ENCODE data around the gene ADAMTS1. TPM values are rescaled to one million over a fixed set of nuclear protein-coding genes. Genes with fewer than 3 reads are reported as not detected.

Gene ADAMTS1
- total RNA-seq, 4 donors from 2014 or later: 23.7 to 43.8 (median 33.1) TPM

DNA sequence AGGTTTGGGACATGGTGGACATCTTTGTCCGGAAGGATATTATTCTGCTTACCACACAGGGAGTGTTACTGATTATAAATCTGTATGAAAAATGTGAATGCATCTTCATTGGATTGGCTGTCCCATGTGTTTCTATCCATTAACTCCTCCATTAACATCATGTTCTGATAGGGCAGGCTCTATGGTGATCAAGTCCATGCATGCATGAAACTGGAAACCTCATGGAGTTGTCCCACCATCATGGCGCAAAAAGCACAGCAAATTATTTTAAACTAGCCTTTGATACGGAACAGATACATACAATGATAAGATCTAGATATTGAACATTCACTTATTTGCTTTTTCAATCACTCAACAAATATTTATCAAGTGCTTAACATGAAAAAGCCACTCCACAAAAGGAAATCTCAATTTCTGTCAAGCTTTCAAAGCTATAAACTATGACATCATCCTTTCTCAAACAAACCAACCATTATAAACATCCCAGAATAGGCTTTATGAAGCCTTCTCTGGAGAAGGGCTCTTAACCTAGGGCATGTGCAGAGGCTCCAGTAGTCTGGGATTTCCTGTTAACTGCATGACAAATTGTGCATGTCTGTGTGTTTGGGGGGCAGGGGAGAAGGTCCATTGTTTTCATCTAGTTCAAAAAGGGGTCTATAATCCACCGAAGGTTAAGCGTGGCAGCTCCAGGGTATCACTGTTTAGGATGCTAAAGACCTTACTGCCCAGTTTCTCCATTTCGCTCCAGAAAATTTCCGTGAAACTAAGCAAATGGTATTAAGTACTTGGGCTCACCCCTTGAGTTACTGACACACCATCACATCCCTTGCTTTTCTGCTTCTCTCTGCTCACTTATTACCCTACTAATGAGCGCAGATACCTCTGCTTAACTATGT, 46.1 kb downstream of the ADAMTS1 start:
- H3K36me3 ChIP-seq: no peaks in the 10 kb centered on the region
- intact Hi-C loops (cut with DNase I; ENCODE audit: low total_unique reads): no loop called here
- H3K4me1 ChIP-seq: peaks cover 12 to 25% of the 10 kb centered on the region in 2 donors
- no peaks in the 10 kb centered on the region for H3K9me3 ChIP-seq
- no peak for ATAC-seq
- in situ Hi-C loops (cut with MboI; ENCODE audit: low sequenced_read_pairs in 4 of 4): no loop called here
- no peak overlapping the region for H3K4me3 ChIP-seq
- no peak for DNase-seq
- peak overlapping the region in 3 of 4 donors; percentile 65 to 77 (median 73) for H3K27ac ChIP-seq
- TF ChIP-seq, protein P1, sequence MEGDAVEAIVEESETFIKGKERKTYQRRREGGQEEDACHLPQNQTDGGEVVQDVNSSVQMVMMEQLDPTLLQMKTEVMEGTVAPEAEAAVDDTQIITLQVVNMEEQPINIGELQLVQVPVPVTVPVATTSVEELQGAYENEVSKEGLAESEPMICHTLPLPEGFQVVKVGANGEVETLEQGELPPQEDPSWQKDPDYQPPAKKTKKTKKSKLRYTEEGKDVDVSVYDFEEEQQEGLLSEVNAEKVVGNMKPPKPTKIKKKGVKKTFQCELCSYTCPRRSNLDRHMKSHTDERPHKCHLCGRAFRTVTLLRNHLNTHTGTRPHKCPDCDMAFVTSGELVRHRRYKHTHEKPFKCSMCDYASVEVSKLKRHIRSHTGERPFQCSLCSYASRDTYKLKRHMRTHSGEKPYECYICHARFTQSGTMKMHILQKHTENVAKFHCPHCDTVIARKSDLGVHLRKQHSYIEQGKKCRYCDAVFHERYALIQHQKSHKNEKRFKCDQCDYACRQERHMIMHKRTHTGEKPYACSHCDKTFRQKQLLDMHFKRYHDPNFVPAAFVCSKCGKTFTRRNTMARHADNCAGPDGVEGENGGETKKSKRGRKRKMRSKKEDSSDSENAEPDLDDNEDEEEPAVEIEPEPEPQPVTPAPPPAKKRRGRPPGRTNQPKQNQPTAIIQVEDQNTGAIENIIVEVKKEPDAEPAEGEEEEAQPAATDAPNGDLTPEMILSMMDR (IDR thresholded peaks at IDR 0.05 in 4 of 5, conservative IDR thresholded peaks at IDR 0.05 in 1 of 5): no peak
- no peak for TF ChIP-seq POLR2A (IDR thresholded peaks at IDR 0.05)
- H3K27me3 ChIP-seq: no peaks in the 10 kb centered on the region

DNA sequence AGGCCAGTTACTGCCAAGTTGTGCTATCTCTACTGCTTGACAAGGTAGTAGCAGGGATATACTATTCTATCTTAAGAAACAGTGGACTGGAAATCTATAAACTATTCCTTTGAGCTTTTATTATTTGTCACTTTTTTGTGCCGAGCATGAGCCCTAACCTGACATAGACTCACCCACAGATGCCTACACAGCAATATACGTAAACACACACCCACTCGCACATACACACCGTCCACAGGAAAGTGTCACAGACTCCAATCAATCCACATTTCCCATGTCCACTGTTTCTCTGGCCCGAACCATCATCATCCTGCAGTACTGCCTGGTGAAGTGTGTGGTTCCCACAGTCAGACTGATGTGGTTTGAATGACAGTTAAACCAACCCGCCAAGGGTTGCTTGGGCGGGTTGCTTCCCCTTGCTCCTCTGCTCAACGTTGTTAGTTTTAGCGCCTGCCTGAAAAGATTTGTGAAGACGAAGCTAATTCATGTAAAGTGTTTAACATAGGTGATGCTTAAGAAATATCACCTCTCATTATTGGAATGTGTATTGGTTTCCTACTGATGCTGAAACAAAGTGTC, 47.2 kb downstream of the ADAMTS1 start:
- Histone ChIP-seq H3K27ac (peak overlapping the region in 1 of 4 donors; percentile 9), H3K4me3 (no peak overlapping the region), H3K36me3 (no peaks in the 10 kb centered on the region), H3K9me3 (no peaks in the 10 kb centered on the region), H3K27me3 (no peaks in the 10 kb centered on the region), H3K4me1 (peaks cover 7 to 22% of the 10 kb centered on the region in 2 donors)
- DNase-seq: no peak
- intact Hi-C loops (cut with DNase I; ENCODE audit: low total_unique reads) (no loop called here), in situ Hi-C loops (cut with MboI; ENCODE audit: low sequenced_read_pairs in 4 of 4) (no loop called here)
- TF ChIP-seq, protein P1 (IDR thresholded peaks at IDR 0.05 in 4 of 5, conservative IDR thresholded peaks at IDR 0.05 in 1 of 5): no peak
- no peak for TF ChIP-seq POLR2A (IDR thresholded peaks at IDR 0.05)
- no peak for ATAC-seq

DNA sequence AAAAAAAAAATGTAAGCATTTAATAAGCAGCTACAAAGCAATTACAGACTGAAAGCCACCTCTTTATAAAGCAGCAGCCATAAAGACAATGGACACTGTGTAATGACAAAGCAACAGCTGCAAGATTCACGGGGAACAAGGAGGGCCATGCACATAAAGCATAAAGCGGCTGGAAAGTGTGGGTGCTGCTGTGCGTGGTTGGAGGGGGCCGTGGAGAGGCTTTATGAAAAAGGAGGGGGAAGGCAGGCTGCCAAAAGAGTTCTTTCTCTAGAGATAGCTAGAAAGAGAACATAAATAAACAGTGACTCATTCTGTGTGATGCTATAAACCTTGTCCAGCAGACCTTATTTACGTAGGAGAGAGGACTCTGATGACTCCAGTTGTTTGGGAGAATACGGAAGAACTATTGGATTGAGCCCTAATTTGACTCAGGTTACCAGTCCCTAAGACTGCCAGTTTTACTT, 49.3 kb downstream of the ADAMTS1 start:
- peak in 1 of 2 donors; percentile 40 for TF ChIP-seq POLR2A (IDR thresholded peaks at IDR 0.05)
- TF ChIP-seq, protein P1 (IDR thresholded peaks at IDR 0.05 in 4 of 5, conservative IDR thresholded peaks at IDR 0.05 in 1 of 5): no peak
- peak; percentile 95 for ATAC-seq
- no peaks in the 10 kb centered on the region for H3K27me3 ChIP-seq
- intact Hi-C loops (cut with DNase I; ENCODE audit: low total_unique reads): no loop called here
- H3K4me1 ChIP-seq: peaks cover 0 to 17% of the 10 kb centered on the region in 2 donors
- no peak overlapping the region for H3K4me3 ChIP-seq
- in situ Hi-C loops (cut with MboI; ENCODE audit: low sequenced_read_pairs in 4 of 4): no loop called here
- peak overlapping the region; percentile 1 to 71 (median 70) for H3K27ac ChIP-seq
- no peaks in the 10 kb centered on the region for H3K36me3 ChIP-seq
- peak; percentile 25 to 37 for DNase-seq
- H3K9me3 ChIP-seq: no peaks in the 10 kb centered on the region

DNA sequence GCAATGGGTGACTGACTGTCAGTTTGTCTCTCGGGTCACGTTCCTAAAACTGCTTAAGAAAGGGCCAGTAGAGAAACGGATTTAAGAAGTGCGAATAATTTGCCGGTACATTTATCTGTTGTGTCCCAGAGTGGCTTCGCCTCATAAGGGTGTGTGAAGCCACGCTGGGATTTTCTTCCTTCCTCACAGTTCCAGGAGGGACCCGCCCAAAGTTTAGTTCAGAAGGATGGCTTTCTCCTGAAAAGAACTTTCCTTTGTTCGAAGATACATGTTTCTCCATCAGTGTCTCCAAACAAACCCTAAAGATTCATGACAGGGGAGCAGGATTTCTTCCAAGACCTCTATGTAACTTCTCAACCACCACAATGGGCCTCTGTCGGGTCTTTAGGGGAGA, 49.8 kb downstream of the ADAMTS1 start:
- H3K27ac ChIP-seq: peak overlapping the region; percentile 1 to 71 (median 70)
- H3K9me3 ChIP-seq: no peaks in the 10 kb centered on the region
- ATAC-seq: no peak
- no peak for DNase-seq
- H3K27me3 ChIP-seq: no peaks in the 10 kb centered on the region
- intact Hi-C loops (cut with DNase I; ENCODE audit: low total_unique reads): no loop called here
- H3K4me1 ChIP-seq: peaks cover 0 to 13% of the 10 kb centered on the region in 2 donors
- TF ChIP-seq POLR2A (IDR thresholded peaks at IDR 0.05): no peak
- TF ChIP-seq, protein P1 (IDR thresholded peaks at IDR 0.05 in 4 of 5, conservative IDR thresholded peaks at IDR 0.05 in 1 of 5): no peak
- H3K36me3 ChIP-seq: no peaks in the 10 kb centered on the region
- H3K4me3 ChIP-seq: no peak overlapping the region
- in situ Hi-C loops (cut with MboI; ENCODE audit: low sequenced_read_pairs in 4 of 4): no loop called here
